ENCODE results near the gene MAPK10.

The MAPK10 gene

GRCh38 chr4:86315579-86315978 lies 44.3 kb downstream of the MAPK10 start:
- DNase-seq (ENCODE audit: low read depth) = no peak
- TF ChIP-seq POLR2A (IDR thresholded peaks at IDR 0.05; ENCODE audit: extremely low read depth, insufficient read length) (no peak), MYC (IDR thresholded peaks at IDR 0.05; ENCODE audit: low read depth, low read length) (no peak), CTCF (IDR thresholded peaks at IDR 0.05; ENCODE audit: low read depth, low read length) (no peak), MAX (IDR thresholded peaks at IDR 0.05; ENCODE audit: low read depth, low read length) (no peak)
- H3K4me3 ChIP-seq (ENCODE audit: low read depth, low read length) = no peak overlapping the region

- H3K4me3 ChIP-seq (ENCODE audit: low read depth, low read length) = no peak overlapping the region
- DNase-seq (ENCODE audit: low read depth) = no peak
- TF ChIP-seq MAX (IDR thresholded peaks at IDR 0.05; ENCODE audit: low read depth, low read length) (no peak), CTCF (IDR thresholded peaks at IDR 0.05; ENCODE audit: low read depth, low read length) (no peak), POLR2A (IDR thresholded peaks at IDR 0.05; ENCODE audit: extremely low read depth, insufficient read length) (no peak), MYC (IDR thresholded peaks at IDR 0.05; ENCODE audit: low read depth, low read length) (no peak)
These were observed 46.2 kb downstream of the MAPK10 start for GRCh38 chr4:86313656-86314055.

- no peak for DNase-seq (ENCODE audit: low read depth)
- no peak overlapping the region for H3K4me3 ChIP-seq (ENCODE audit: low read depth, low read length)
- no peak for TF ChIP-seq MYC (IDR thresholded peaks at IDR 0.05; ENCODE audit: low read depth, low read length)
These were observed 52.4 kb downstream of the MAPK10 start for GRCh38 chr4:86307432-86307831.

- TF ChIP-seq CTCF (IDR thresholded peaks at IDR 0.05; ENCODE audit: low read depth, low read length) = no peak
- TF ChIP-seq MAX (IDR thresholded peaks at IDR 0.05; ENCODE audit: low read depth, low read length) = no peak
- no peak for TF ChIP-seq MYC (IDR thresholded peaks at IDR 0.05; ENCODE audit: low read depth, low read length)
- no peak for TF ChIP-seq POLR2A (IDR thresholded peaks at IDR 0.05; ENCODE audit: extremely low read depth, insufficient read length)
- DNase-seq (ENCODE audit: low read depth) = no peak
- H3K4me3 ChIP-seq (ENCODE audit: low read depth, low read length) = no peak overlapping the region
These were observed 53.0 kb downstream of the MAPK10 start for GRCh38 chr4:86306816-86307215.

GRCh38 chr4:86302830-86303229 lies 57.0 kb downstream of the MAPK10 start:
- TF ChIP-seq MYC (IDR thresholded peaks at IDR 0.05; ENCODE audit: low read depth, low read length) = no peak
- no peak for TF ChIP-seq CTCF (IDR thresholded peaks at IDR 0.05; ENCODE audit: low read depth, low read length)
- TF ChIP-seq POLR2A (IDR thresholded peaks at IDR 0.05; ENCODE audit: extremely low read depth, insufficient read length) = no peak
- no peak for DNase-seq (ENCODE audit: low read depth)
- no peak overlapping the region for H3K4me3 ChIP-seq (ENCODE audit: low read depth, low read length)

- no peak for TF ChIP-seq MAX (IDR thresholded peaks at IDR 0.05; ENCODE audit: low read depth, low read length)
- no peak for TF ChIP-seq CTCF (IDR thresholded peaks at IDR 0.05; ENCODE audit: low read depth, low read length)
- TF ChIP-seq MYC (IDR thresholded peaks at IDR 0.05; ENCODE audit: low read depth, low read length) = no peak
- no peak for TF ChIP-seq POLR2A (IDR thresholded peaks at IDR 0.05; ENCODE audit: extremely low read depth, insufficient read length)
- no peak for DNase-seq (ENCODE audit: low read depth)
These were observed 57.6 kb downstream of the MAPK10 start for GRCh38 chr4:86302251-86302650.

More at GRCh38 chr4:86302251-86302650, 57.6 kb downstream of the MAPK10 start:
- no peak overlapping the region for H3K4me3 ChIP-seq (ENCODE audit: low read depth, low read length)

All from NB4 (cell line).